Activated naive CD8-positive, alpha-beta T cell (primary cell): Measurements from ENCODE around the gene RAE1.
A peak's percentile ranks its signal among the peaks of the same experiment; 100 is the strongest.

Source experiments
- H3K27ac Mint-ChIP-seq: one replicate; pipeline ENCODE4 v1.8.0; 2021; ENCODE audit warnings: mixed read lengths
- H3K27me3 Mint-ChIP-seq: one replicate; pipeline ENCODE4 v1.8.0; 2021; ENCODE audit warnings: mixed read lengths
- H3K36me3 Mint-ChIP-seq: one replicate; pipeline ENCODE4 v1.8.0; 2021; ENCODE audit warnings: mixed read lengths
- H3K4me1 Mint-ChIP-seq: one replicate; pipeline ENCODE4 v1.8.0; 2021; ENCODE audit warnings: low read depth, mixed read lengths
- H3K4me3 Mint-ChIP-seq: one replicate; pipeline ENCODE4 v1.8.0; 2021; ENCODE audit warnings: mild to moderate bottlenecking, mixed read lengths
- H3K9me3 Mint-ChIP-seq: one replicate; pipeline ENCODE4 v1.8.0; 2021; ENCODE audit warnings: low read depth, mixed read lengths

The RAE1 gene

DNA sequence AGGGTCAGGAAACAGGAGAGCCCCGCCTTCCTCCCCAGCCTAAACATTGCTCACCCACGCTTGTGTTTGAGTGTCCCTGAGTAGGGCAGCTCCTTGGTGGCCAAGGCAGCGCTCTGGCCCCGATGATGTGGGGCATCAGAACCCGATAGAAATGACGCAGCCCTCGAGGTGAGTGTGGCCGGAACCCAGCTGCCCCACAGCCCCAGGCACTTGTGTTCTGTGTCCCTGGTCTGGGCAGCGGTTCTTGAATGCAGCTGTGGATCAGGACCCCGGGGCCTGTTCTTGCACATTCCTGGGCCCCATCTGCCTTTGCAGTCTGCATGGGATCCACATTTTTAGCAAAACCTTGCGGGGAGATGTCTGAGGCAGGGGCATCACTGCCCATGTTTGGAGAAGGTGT is 53.0 kb downstream of the RAE1 start:
- no peak overlapping the region for H3K4me3 Mint-ChIP-seq
- no peaks in the 10 kb centered on the region for H3K9me3 Mint-ChIP-seq
- H3K27me3 Mint-ChIP-seq, result no peaks in the 10 kb centered on the region
- peaks cover 55% of the 10 kb centered on the region for H3K4me1 Mint-ChIP-seq
- no peak overlapping the region for H3K27ac Mint-ChIP-seq
- H3K36me3 Mint-ChIP-seq, result peaks cover 3% of the 10 kb centered on the region

DNA sequence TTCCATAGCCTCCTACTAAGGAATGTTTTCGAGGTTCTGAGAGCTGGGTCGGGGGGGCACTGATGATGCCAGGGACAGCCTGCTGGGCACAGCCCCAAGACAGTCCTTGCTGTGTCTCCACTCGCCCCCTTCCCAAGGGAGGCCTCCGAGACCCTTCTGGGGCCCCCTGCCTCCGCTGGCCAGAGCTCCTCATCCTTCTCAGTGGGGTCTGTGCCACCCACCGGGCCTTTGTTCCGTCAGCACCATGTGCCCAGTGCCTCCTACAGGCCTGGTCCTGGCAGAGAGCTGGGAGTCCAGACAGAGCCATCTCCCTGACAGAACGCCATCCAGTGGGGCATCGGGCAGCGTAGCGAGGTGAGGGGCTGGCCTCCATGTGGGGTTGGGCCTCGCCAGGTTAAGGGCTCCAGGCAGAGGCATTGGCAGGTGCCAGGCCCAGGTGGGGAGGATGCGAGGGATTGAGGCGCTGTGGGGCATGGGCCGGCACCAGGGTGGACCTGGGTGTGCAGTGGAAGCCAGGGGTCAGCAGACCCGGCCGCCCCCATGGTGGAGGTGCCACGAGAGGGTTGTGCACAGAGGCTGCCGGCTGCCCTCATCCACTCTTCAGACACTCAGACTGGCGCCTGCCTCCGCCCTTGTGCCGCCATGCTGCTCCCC is 53.5 kb downstream of the RAE1 start:
- Mint-ChIP-seq H3K9me3 (no peaks in the 10 kb centered on the region), H3K36me3 (no peaks in the 10 kb centered on the region), H3K4me3 (peak overlapping the region; percentile 10), H3K27me3 (no peaks in the 10 kb centered on the region), H3K27ac (peak overlapping the region; percentile 34), H3K4me1 (peaks cover 49% of the 10 kb centered on the region)

DNA sequence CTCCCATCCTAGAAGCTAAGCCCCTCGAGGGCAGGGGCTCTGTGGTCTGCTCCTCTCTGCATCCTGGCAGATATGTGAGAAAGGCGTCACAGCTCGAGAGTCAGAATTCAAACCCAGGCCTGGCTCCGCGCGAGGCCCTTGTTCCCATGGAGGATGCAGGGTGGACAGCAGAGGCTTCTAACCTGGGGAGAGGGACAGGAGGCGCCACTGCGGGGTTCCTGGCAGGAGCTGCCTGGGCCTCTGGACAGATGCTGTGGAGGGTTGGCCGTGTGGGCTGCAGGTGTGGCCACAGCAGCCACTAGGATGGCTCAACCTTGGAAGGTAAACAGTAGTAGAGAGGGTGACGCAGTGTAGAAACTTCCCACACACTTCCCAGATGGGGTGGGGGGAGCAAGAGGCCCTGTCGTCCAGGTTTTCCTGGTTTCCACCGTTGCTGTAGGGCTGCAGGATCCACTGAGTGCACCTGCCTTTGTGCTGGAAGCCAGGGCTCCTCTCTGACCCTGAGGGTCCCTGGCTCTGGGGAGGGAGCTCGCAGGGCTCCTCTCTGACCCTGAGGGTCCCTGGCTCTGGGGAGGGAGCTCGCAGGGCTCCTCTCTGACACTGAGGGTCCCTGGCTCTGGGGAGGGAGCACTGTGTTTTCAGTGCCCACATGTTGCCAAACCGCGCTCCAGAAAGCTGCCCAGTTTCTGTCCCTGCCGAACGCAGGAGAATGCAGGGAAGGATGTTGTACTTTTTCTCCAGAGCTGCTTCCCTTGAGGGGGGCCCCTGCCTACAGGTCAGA is 54.4 kb downstream of the RAE1 start:
- H3K27ac Mint-ChIP-seq, result peak overlapping the region; percentile 34
- no peaks in the 10 kb centered on the region for H3K36me3 Mint-ChIP-seq
- peak overlapping the region; percentile 10 for H3K4me3 Mint-ChIP-seq
- no peaks in the 10 kb centered on the region for H3K9me3 Mint-ChIP-seq
- no peaks in the 10 kb centered on the region for H3K27me3 Mint-ChIP-seq
- H3K4me1 Mint-ChIP-seq, result peaks cover 42% of the 10 kb centered on the region

DNA sequence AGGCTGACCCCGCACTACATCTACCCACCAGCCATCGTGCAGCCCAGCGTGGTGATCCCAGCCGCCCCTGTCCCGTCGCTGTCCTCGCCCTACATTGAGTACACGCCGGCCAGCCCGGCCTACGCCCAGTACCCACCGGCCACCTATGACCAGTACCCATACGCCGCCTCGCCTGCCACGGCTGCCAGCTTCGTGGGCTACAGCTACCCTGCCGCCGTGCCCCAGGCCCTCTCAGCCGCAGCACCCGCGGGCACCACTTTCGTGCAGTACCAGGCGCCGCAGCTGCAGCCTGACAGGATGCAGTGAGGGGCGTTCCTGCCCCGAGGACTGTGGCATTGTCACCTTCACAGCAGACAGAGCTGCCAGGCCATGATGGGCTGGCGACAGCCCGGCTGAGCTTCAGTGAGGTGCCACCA is 56.5 kb downstream of the RAE1 start:
- Mint-ChIP-seq H3K27me3 (no peaks in the 10 kb centered on the region), H3K36me3 (peaks cover 3% of the 10 kb centered on the region), H3K27ac (no peak overlapping the region), H3K9me3 (no peaks in the 10 kb centered on the region), H3K4me3 (no peak overlapping the region), H3K4me1 (peaks cover 27% of the 10 kb centered on the region)

GRCh38 chr20:57408131-57408530 is 57.1 kb downstream of the RAE1 start:
- H3K4me1 Mint-ChIP-seq, result peaks cover 21% of the 10 kb centered on the region
- no peak overlapping the region for H3K4me3 Mint-ChIP-seq
- peaks cover 3% of the 10 kb centered on the region for H3K36me3 Mint-ChIP-seq
- no peaks in the 10 kb centered on the region for H3K9me3 Mint-ChIP-seq
- no peak overlapping the region for H3K27ac Mint-ChIP-seq
- H3K27me3 Mint-ChIP-seq, result no peaks in the 10 kb centered on the region

GRCh38 chr20:57408536-57409233 is 57.6 kb downstream of the RAE1 start:
- no peak overlapping the region for H3K27ac Mint-ChIP-seq
- no peaks in the 10 kb centered on the region for H3K27me3 Mint-ChIP-seq
- H3K36me3 Mint-ChIP-seq, result peaks cover 3% of the 10 kb centered on the region
- H3K4me1 Mint-ChIP-seq, result peaks cover 15% of the 10 kb centered on the region
- H3K9me3 Mint-ChIP-seq, result no peaks in the 10 kb centered on the region
- H3K4me3 Mint-ChIP-seq, result no peak overlapping the region

GRCh38 chr20:57409316-57409671 is 58.2 kb downstream of the RAE1 start:
- H3K27me3 Mint-ChIP-seq, result no peaks in the 10 kb centered on the region
- no peaks in the 10 kb centered on the region for H3K9me3 Mint-ChIP-seq
- H3K27ac Mint-ChIP-seq, result no peak overlapping the region
- no peak overlapping the region for H3K4me3 Mint-ChIP-seq
- peaks cover 11% of the 10 kb centered on the region for H3K4me1 Mint-ChIP-seq
- peaks cover 3% of the 10 kb centered on the region for H3K36me3 Mint-ChIP-seq

DNA sequence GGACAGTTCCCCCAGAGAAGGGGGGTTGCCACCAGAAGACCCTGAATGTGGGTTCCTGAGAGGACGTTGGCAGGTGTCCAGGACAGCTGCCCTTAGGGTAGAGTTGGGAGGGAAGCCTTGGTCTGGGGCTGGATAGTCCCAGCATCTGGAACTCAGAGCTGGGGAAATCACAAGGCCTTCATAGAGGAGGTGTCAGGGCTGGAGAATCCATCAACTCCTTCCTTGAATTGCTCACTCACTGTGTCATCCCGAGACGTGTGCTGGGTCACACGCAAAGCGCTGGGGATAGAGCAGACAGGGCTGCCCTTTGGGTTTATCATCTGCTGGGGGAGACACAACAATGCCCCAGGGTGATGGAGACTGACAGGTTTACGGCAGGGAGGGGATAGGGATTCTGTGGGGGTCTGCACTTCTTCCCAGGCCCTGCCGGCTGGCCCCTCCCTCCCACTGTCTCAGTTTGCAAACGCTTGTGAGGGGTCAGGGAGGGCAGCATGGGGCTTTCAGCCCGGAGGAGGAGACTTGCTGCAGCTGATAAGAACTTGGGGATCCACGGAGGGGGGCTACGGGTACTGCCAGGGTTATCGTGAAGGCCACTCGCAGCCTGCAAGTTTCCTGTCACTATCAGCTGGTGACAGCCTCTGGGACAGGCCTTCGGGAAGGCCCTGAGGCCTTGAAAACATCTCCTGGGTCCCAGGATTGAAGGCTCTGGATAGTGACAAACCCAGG is 58.8 kb downstream of the RAE1 start:
- Mint-ChIP-seq H3K27ac (no peak overlapping the region), H3K9me3 (no peaks in the 10 kb centered on the region), H3K4me1 (peaks cover 11% of the 10 kb centered on the region), H3K27me3 (no peaks in the 10 kb centered on the region), H3K36me3 (peaks cover 3% of the 10 kb centered on the region), H3K4me3 (no peak overlapping the region)

DNA sequence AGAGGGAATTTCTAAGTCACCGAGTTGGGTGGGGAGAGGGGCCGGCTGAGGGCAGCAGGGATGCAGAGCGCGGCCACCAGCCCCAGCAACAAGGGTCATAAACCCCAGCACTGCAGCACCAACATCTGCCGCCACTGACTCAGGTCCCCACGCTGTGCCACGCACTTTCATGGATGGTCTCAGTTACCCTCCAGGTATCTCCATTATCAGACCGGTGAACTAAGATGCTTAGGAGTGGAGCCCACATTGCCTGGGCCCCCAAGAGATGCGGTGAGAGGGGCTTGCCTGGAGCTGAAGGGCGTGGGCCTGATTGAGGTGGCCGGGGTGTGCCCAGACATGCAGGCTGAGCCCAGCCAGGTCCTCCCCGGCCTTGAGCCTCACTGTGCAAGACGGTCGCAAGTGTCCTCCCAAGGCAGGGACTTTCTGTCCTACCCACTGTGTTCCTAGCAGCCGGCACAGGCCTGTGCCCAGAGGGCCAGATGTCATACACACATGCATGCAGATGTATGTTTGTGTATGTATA is 59.4 kb downstream of the RAE1 start:
- Mint-ChIP-seq H3K9me3 (no peaks in the 10 kb centered on the region), H3K4me1 (peaks cover 11% of the 10 kb centered on the region), H3K27me3 (no peaks in the 10 kb centered on the region), H3K4me3 (no peak overlapping the region), H3K27ac (no peak overlapping the region), H3K36me3 (peaks cover 3% of the 10 kb centered on the region)

DNA sequence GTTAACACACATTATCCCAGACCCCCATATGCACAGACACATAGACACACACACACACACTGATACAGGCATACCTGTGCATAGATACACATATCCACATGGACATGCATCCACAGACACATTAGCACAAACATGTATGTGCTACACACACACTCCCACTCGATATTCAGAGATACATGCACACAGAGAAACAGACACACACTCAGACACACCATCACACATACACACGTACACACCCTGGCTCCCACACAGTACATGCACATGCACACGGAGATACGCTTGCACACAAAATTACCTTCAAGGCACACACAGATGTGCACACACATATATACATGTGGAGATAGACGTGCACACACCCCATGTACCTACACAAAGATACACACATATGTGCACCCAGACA is 59.9 kb downstream of the RAE1 start:
- Mint-ChIP-seq H3K4me1 (peaks cover 12% of the 10 kb centered on the region), H3K27ac (peak overlapping the region; percentile 6), H3K36me3 (peaks cover 3% of the 10 kb centered on the region)

DNA sequence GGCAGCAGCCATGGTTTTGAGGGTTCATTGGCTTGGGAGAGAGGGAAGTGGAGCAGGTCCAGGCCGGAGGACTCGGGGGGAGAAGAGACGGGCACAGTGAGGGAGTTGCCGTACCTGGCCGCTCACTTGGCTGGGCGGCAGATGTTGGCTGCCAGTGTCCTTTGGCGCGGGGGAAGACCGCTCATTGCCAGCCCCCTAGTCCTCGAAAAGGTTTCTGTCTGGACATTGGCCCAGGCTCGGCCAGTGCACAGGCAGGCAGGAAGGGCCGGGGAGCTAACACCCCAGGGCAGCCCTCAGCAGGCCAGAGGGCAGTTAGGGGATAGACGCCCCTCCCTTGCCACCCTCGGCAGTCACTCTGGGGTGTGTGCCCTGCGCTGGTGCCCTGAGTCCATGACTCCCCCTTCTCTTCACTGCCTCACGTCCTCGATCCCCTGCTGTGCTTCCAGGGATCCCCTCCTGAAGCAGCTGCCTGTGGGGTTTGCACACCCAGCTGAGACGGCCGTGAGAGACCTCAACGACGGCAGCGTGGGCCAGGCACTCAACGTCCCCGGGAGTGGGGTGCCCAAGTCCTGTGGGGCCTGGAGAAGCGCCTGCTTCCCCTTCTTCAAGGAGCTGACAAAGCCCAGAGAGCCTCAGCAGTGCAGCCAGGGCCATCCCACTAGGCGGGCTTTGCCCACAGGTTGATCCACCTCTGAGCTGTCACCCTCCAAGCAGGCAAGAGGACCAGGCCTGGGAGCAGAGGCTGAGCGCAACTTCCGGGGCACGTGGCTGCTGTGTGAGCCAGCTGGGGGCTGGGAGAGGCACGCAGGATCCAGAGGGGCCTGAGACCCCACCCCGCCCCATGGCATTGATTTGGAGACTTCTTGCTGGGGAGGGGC is 60.6 kb downstream of the RAE1 start:
- Mint-ChIP-seq H3K9me3 (no peaks in the 10 kb centered on the region), H3K4me1 (peaks cover 13% of the 10 kb centered on the region), H3K4me3 (no peak overlapping the region), H3K27ac (peak overlapping the region; percentile 6), H3K36me3 (peaks cover 3% of the 10 kb centered on the region), H3K27me3 (no peaks in the 10 kb centered on the region)

More for the DNA sequence above, 59.9 kb downstream of the RAE1 start:
- Mint-ChIP-seq H3K4me3 (no peak overlapping the region), H3K27me3 (no peaks in the 10 kb centered on the region), H3K9me3 (no peaks in the 10 kb centered on the region)

GRCh38 chr20:57412347-57413029 is 61.4 kb downstream of the RAE1 start:
- no peaks in the 10 kb centered on the region for H3K9me3 Mint-ChIP-seq
- no peak overlapping the region for H3K27ac Mint-ChIP-seq

GRCh38 chr20:57413986-57414385 is 62.9 kb downstream of the RAE1 start:
- peaks cover 13% of the 10 kb centered on the region for H3K4me1 Mint-ChIP-seq
- H3K27me3 Mint-ChIP-seq, result no peaks in the 10 kb centered on the region
- H3K27ac Mint-ChIP-seq, result no peak overlapping the region
- no peak overlapping the region for H3K4me3 Mint-ChIP-seq
- H3K9me3 Mint-ChIP-seq, result no peaks in the 10 kb centered on the region
- H3K36me3 Mint-ChIP-seq, result peaks cover 3% of the 10 kb centered on the region

More at GRCh38 chr20:57412347-57413029, 61.4 kb downstream of the RAE1 start:
- H3K4me1 Mint-ChIP-seq, result peaks cover 10% of the 10 kb centered on the region
- no peaks in the 10 kb centered on the region for H3K27me3 Mint-ChIP-seq
- peaks cover 3% of the 10 kb centered on the region for H3K36me3 Mint-ChIP-seq
- H3K4me3 Mint-ChIP-seq, result no peak overlapping the region
